HCT116 (cell line): ENCODE measurements around the gene IL22RA1. TPM values are rescaled to one million over a fixed set of nuclear protein-coding genes. Genes with fewer than 3 reads are reported as not detected.

Source experiments
- ATAC-seq: fragments of 200-7000 bp; cut with Tn5 transposase; 2 replicates; pipeline ENCODE4 v1.9.1; 2020; ENCODE audit warnings: mild to moderate bottlenecking, moderate library complexity
- BruUV-seq: library from RNA; stranded (reverse); fragments of 400-500 nt; replicated peaks from 2 replicates; lab custom pipeline; 2021; lab: Mats Ljungman, UMichigan
- CTCF ChIA-PET: fragments of 300-600 bp; sonication (Branson Sonifier 250); formaldehyde crosslinking; loops from one replicate; lab custom pipeline; 2021; ENCODE audit warnings: antibody characterized with exemption; lab: Charles Lee
- POLR2A ChIA-PET: fragments of 300-600, 350-600 bp; sonication (Branson Sonifier 250); formaldehyde crosslinking; loops from one replicate; lab custom pipeline; 2021; ENCODE audit warnings: antibody characterized with exemption; lab: Charles Lee
- RAD21 ChIA-PET, 2 experiments: fragments of 300-600 bp; sonication (Branson Sonifier 250); formaldehyde crosslinking; loops; one replicate each; lab custom pipeline; 2023; ENCODE audit warnings: low total read pairs in 2 of 2; ENCODE audit not compliant: uncharacterized antibody in 2 of 2, unreplicated experiment in 2 of 2, low non-redundant PET in 1 of 2; lab: Charles Lee
- DNase-seq: peaks from one replicate; pipeline ENCODE4 v3.0.0-alpha.2; 2010; ENCODE audit warnings: low read depth, low spot score
- H2AFZ ChIP-seq: fragments of 200-600 bp; shearing (Covaris generic), sonication (generic); 2 replicates; pipeline ENCODE4 v1.6.1; 2017; ENCODE audit warnings: low read depth, mixed run types, mixed read lengths, antibody characterized with exemption, low read length; ENCODE audit not compliant: poor library complexity, severe bottlenecking
- H3K27ac ChIP-seq: 2 replicates; pipeline ENCODE4 v1.5.1; 2012; ENCODE audit warnings: low read depth, low read length
- H3K27me3 ChIP-seq: fragments of 200-600 bp; sonication (generic); 2 replicates; pipeline ENCODE4 v1.6.1; 2016; ENCODE audit warnings: mixed run types, low read length, mixed read lengths; ENCODE audit not compliant: insufficient read depth
- H3K36me3 ChIP-seq, 2 experiments: fragments of 200-500 bp in 1 of 2; fragments of 200-600 bp in 1 of 2; sonication (Bioruptor generic) in 1 of 2; sonication (generic) in 1 of 2; 2 replicates each; pipeline versions ENCODE4 v1.5.1 to v1.6.1; 2014 to 2016; ENCODE audit warnings: low read length in 2 of 2, inconsistent platforms in 1 of 2, mixed read lengths in 1 of 2, mixed run types in 1 of 2; ENCODE audit not compliant: insufficient read depth in 2 of 2, control insufficient read depth in 1 of 2
- H3K4me1 ChIP-seq, 2 experiments: fragments of 200-600 bp in 1 of 2; sonication (generic) in 1 of 2; 2 replicates each; pipeline versions ENCODE4 v1.5.1 to v1.6.1; 2012 to 2017; ENCODE audit warnings: low read length in 2 of 2, inconsistent platforms in 1 of 2, mild to moderate bottlenecking in 1 of 2, mixed read lengths in 1 of 2, mixed run types in 1 of 2, moderate library complexity in 1 of 2; ENCODE audit not compliant: insufficient read depth in 2 of 2, control insufficient read depth in 1 of 2
- H3K4me2 ChIP-seq: fragments of 200-600 bp; sonication (generic); 2 replicates; pipeline ENCODE4 v1.6.1; 2017; ENCODE audit warnings: mixed run types, low read length, mixed read lengths
- H3K4me3 ChIP-seq, 2 experiments: fragments of 200-600 bp in 1 of 2; sonication (generic) in 1 of 2; replicated peaks in 1 of 2; 2 replicates each; pipeline ENCODE4 v1.5.1; 2011 to 2016; ENCODE audit warnings: low read length in 2 of 2, control low read depth in 1 of 2, low read depth in 1 of 2, mild to moderate bottlenecking in 1 of 2, mixed read lengths in 1 of 2, mixed run types in 1 of 2
- H3K79me2 ChIP-seq: fragments of 200-600 bp; sonication (generic); 2 replicates; pipeline ENCODE4 v1.6.1; 2017; ENCODE audit warnings: mild to moderate bottlenecking, mixed run types, low read length, moderate library complexity, mixed read lengths; ENCODE audit not compliant: insufficient read depth
- H3K9ac ChIP-seq: fragments of 200-600 bp; sonication (generic); 2 replicates; pipeline ENCODE4 v1.6.1; 2016; ENCODE audit warnings: low read length, mixed read lengths
- H3K9me2 ChIP-seq: fragments of 200-600 bp; sonication (generic), shearing (Covaris generic); 2 replicates; pipeline ENCODE4 v1.6.1; 2017; ENCODE audit warnings: mixed run types, mild to moderate bottlenecking, moderate library complexity; ENCODE audit not compliant: insufficient read depth
- H3K9me3 ChIP-seq, 2 experiments: fragments of 200-500 bp in 1 of 2; fragments of 200-600 bp in 1 of 2; sonication (Bioruptor generic) in 1 of 2; sonication (generic) in 1 of 2; 2 replicates each; pipeline ENCODE4 v1.6.1; 2014 to 2017; ENCODE audit warnings: low read length in 2 of 2, mixed read lengths in 2 of 2, inconsistent platforms in 1 of 2, low read depth in 1 of 2, mild to moderate bottlenecking in 1 of 2, mixed run types in 1 of 2, moderate library complexity in 1 of 2; ENCODE audit not compliant: control insufficient read depth in 1 of 2, insufficient read depth in 1 of 2
- H4K20me1 ChIP-seq: fragments of 200-600 bp; sonication (generic), shearing (Covaris generic); 2 replicates; pipeline ENCODE4 v1.6.1; 2017; ENCODE audit warnings: mixed run types, mild to moderate bottlenecking, moderate library complexity; ENCODE audit not compliant: insufficient read depth
- ATF3 ChIP-seq: IDR thresholded peaks from 2 replicates; pipeline ENCODE4 v1.6.1; 2012
- EZH2 ChIP-seq: fragments of 200-600 bp; sonication (generic); IDR thresholded peaks from 2 replicates; pipeline ENCODE4 v1.6.1; 2017; ENCODE audit warnings: antibody characterized with exemption, mixed run types
- EZH2phosphoT487 ChIP-seq: fragments of 200-600 bp; IDR thresholded peaks from 2 replicates; pipeline ENCODE4 v1.6.1; 2018; ENCODE audit warnings: antibody characterized with exemption, borderline replicate concordance
- FOSL1 ChIP-seq: IDR thresholded peaks from 2 replicates; pipeline ENCODE4 v1.6.1; 2012; ENCODE audit warnings: low read depth
- JUND ChIP-seq: IDR thresholded peaks from 2 replicates; pipeline ENCODE4 v1.6.1; 2012
- POLR2AphosphoS5 ChIP-seq: IDR thresholded peaks from 2 replicates; pipeline ENCODE4 v1.6.1; 2011; ENCODE audit warnings: mild to moderate bottlenecking, low read depth, low read length, moderate library complexity
- RAD21 ChIP-seq: IDR thresholded peaks from 2 replicates; pipeline ENCODE4 v1.6.1; 2012; ENCODE audit warnings: low read depth, mild to moderate bottlenecking
- SIN3A ChIP-seq: IDR thresholded peaks from 2 replicates; pipeline ENCODE4 v1.6.1; 2012; ENCODE audit warnings: low read depth
- SRF ChIP-seq: IDR thresholded peaks from 2 replicates; pipeline ENCODE4 v1.6.1; 2012; ENCODE audit warnings: low read depth
- TCF7L2 ChIP-seq: IDR thresholded peaks from 2 replicates; pipeline ENCODE4 v1.7.0; 2011; ENCODE audit warnings: borderline replicate concordance, inconsistent platforms; ENCODE audit not compliant: insufficient read depth, insufficient read length; ENCODE audit errors: extremely low read depth
- YY1 ChIP-seq: IDR thresholded peaks from 2 replicates; pipeline ENCODE4 v1.6.1; 2011; ENCODE audit warnings: low read length, low read depth, moderate library complexity, mild to moderate bottlenecking; ENCODE audit not compliant: insufficient replicate concordance; ENCODE audit errors: extremely low read depth
- ZFX ChIP-seq: fragments of 450-650 bp; IDR thresholded peaks from 2 replicates; pipeline ENCODE4 v1.6.1; 2017
- ZNF274 ChIP-seq: fragments of 200-500 bp; sonication (Bioruptor generic); IDR thresholded peaks from 2 replicates; pipeline ENCODE4 v1.6.1; 2014; ENCODE audit warnings: mild to moderate bottlenecking, low read depth, low read length, inconsistent platforms
- intact Hi-C: fragments of 100-400 bp; cut with micrococcal nuclease; formaldehyde crosslinking; loops from 2 replicates; pipeline ENCODE4 v1.10.0; 2022
- total RNA-seq: library from RNA; stranded (reverse); gene quantifications from one replicate; pipeline ENCODE4 v1.2.1, GENCODE V29; 2021; ENCODE audit not compliant: unreplicated experiment

Gene IL22RA1
- total RNA-seq, 1 experiment from 2014 or later = 2.1 TPM

GRCh38 chr1:24114753-24115152 is 28.2 kb downstream of the IL22RA1 start (continued):
- no peak for TF ChIP-seq FOSL1
- TF ChIP-seq POLR2AphosphoS5 = no peak
- no peak for TF ChIP-seq EZH2
- TF ChIP-seq RAD21 = no peak
- no peak for TF ChIP-seq JUND
- TF ChIP-seq SIN3A = no peak

GRCh38 chr1:24113641-24114033 is 29.3 kb downstream of the IL22RA1 start:
- TF ChIP-seq ATF3 (no peak), RAD21 (no peak), TCF7L2 (no peak), ZFX (no peak), SIN3A (no peak), ZNF274 (no peak), SRF (no peak), YY1 (no peak), EZH2phosphoT487 (no peak), POLR2AphosphoS5 (no peak)
- Histone ChIP-seq H3K4me2 (no peak overlapping the region), H3K79me2 (no peaks in the 10 kb centered on the region; the same call in 1 of the 2 replicates), H3K9me2 (no peaks in the 10 kb centered on the region), H3K9me3 (no peaks in the 10 kb centered on the region), H2AFZ (no peak overlapping the region), H3K4me3 (no peak overlapping the region), H3K9ac (no peak overlapping the region), H4K20me1 (no peaks in the 10 kb centered on the region), H3K27me3 (no peaks in the 10 kb centered on the region), H3K4me1 (peaks cover 5 to 40% of the 10 kb centered on the region in 2 experiments), H3K36me3 (no peaks in the 10 kb centered on the region), H3K27ac (no peak overlapping the region)
- intact Hi-C loops = no loop called here
- BruUV-seq = no TSS peak
- CTCF ChIA-PET = no interaction called here
- DNase-seq (no peak), ATAC-seq (no peak)
- POLR2A ChIA-PET = no interaction called here
- RAD21 ChIA-PET = no interaction called here
